K562 (cell line): ENCODE results near the gene IGFALS. TPM values are rescaled to one million over a fixed set of nuclear protein-coding genes. Genes with fewer than 3 reads are reported as not detected.
A peak's percentile ranks its signal among the peaks of the same experiment; 100 is the strongest.

Experiments
- RAD51 ChIP-seq: fragments of 450-650 bp; IDR thresholded peaks from 2 replicates; pipeline ENCODE4 v1.7.1; 2016; ENCODE audit warnings: low read depth, mild to moderate bottlenecking, borderline replicate concordance
- TFE3 ChIP-seq: fragments of 450-650 bp; formaldehyde crosslinking; IDR thresholded peaks from 2 replicates; pipeline ENCODE4 v1.4.0; 2020; ENCODE audit warnings: mild to moderate bottlenecking, mixed read lengths
- THAP12 ChIP-seq: fragments of 250-450 bp; sonication (Bioruptor Pico); IDR thresholded peaks from 2 replicates; pipeline ENCODE4 v1.9.0; 2021; ENCODE audit warnings: mild to moderate bottlenecking, inconsistent platforms
- ZBTB1 ChIP-seq: sonication (generic); formaldehyde crosslinking; IDR thresholded peaks from 2 replicates; pipeline ENCODE4 v1.8.1; 2023; ENCODE audit warnings: missing genetic modification reagents, low read depth, mild to moderate bottlenecking, borderline replicate concordance
- ZC3H8 ChIP-seq: fragments of 450-650 bp; IDR thresholded peaks from 2 replicates; pipeline ENCODE4 v1.6.1; 2017
- ZNF740 ChIP-seq, 3 experiments: fragments of 200-800 bp in 1 of 3; sonication (Bioruptor generic) in 1 of 3; sonication (generic) in 1 of 3; formaldehyde crosslinking in 1 of 3; IDR thresholded peaks; 2 replicates each; pipeline versions ENCODE4 v1.6.1 to v1.8.0; 2016 to 2022; ENCODE audit warnings: mild to moderate bottlenecking in 2 of 3, missing compliant biosample characterization in 2 of 3, missing genetic modification characterization in 2 of 3, missing genetic modification reagents in 1 of 3
- polyA plus RNA-seq, 8 experiments: library from polyadenylated mRNA; depleted of rRNA in 4 of 8; stranded (reverse) in 5 of 8; unstranded in 3 of 8; fragments of >200 nt; fragmentation: Nextera tagmentation in 2 of 8; fragmentation: Illumina TruSeq in 1 of 8; extraction: Ambion mirVana in 2 of 8; extraction: Trizol in 1 of 8; gene quantifications; 2 replicates each; pipeline versions ENCODE4 v1.2.1 to v1.2.3, GENCODE V29; 2011 to 2014; ENCODE audit warnings: inconsistent platforms in 1 of 8, missing spikeins in 1 of 8
- total RNA-seq, 7 experiments: library from RNA; depleted of rRNA in 6 of 7; stranded (reverse); fragments of >200 nt in 6 of 7; fragmentation: Illumina TruSeq in 2 of 7; extraction: Trizol in 2 of 7; gene quantifications; 2 replicates each; pipeline versions ENCODE4 v1.2.1 to v1.2.3, GENCODE V29; 2011 to 2021; ENCODE audit warnings: low replicate concordance in 1 of 7

The IGFALS gene
- total and polyA plus RNA-seq, 9 of the 15 experiments (the other 6 are each of a cell fraction or from before 2014, with no cell fraction given), result not detected

- no peak for TF ChIP-seq RAD51
- no peak for TF ChIP-seq THAP12 (CRISPR knock-in tag)
- TF ChIP-seq TFE3 (CRISPR knock-in tag), result no peak
- TF ChIP-seq ZC3H8, result no peak
- peak; percentile 96 for TF ChIP-seq ZBTB1 (CRISPR knock-in tag)
- no peak; the same call in 1 of the 2 replicates for TF ChIP-seq ZNF740 (CRISPR knock-in tag; IDR thresholded peaks at IDR 0.05)
- TF ChIP-seq ZNF740 (tag; IDR thresholded peaks at IDR 0.05), result no peak
Measured at GRCh38 chr16:1772908-1773702, 20.4 kb downstream of the IGFALS start, which contains the start of gene MRPS34 (continued).
